C1 segment of cervical spinal cord (tissue), 14 donors: Measurements from ENCODE around the gene MCF2L.

Experiments
- DNase-seq, 14 donors: peaks; one replicate each; lab custom pipeline; 2025; lab: John Stamatoyannopoulos, UW

The MCF2L gene

DNA sequence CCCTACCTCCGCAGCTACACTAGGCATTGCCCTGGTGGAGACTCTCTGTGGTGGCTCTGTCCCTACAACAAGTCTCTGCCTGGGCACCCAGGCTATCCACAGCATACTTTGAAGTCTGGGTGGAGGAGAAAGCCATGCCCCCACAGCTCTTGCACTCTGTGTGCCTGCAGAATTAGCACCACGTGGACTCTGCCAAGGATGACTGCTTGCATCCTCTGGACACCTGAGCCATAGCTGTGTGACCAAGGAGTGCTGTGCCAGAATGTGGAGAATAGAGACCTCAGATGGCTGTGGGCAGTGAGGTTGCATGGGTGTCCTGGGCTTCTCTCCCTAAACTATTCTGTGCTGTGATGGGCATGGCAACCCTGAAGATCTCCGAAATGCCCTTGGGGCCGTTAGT lies 21.2 kb upstream of the MCF2L start:
- peak in 1 of 14 donors; percentile 77 for DNase-seq

DNA sequence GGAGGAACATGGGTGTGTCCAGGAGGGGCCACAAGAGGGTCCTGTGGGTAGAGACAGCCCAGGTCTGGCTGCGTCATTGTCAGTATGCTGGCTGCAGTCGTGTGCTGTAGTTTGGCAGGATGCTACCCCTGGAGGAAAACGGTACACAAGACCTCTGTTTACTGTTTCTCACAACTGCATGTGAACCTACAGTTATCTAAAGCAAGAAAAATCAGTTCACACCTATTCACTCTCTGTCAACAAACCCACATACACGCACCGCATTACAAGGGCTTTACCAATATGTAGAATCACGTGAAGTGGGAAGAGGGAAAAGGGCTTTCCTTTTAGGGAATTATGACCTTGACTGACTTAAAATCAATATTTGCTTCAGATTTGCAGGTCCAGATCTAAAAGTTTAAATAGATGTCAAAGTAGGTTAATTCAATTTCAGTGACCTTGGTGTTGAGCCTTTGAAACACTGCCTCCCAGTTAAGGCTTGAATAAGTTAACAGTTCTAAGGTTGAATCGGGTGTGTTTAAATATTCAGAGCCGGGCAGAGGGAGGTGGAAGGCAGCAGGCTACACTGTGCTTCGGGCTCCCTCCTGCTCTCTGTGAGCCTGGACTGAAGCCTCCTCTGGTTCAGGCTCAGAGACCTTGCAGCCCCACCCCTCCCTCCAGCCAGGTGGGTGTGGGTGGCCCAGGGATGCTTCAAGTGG lies 17.2 kb upstream of the MCF2L start:
- no peak for DNase-seq

DNA sequence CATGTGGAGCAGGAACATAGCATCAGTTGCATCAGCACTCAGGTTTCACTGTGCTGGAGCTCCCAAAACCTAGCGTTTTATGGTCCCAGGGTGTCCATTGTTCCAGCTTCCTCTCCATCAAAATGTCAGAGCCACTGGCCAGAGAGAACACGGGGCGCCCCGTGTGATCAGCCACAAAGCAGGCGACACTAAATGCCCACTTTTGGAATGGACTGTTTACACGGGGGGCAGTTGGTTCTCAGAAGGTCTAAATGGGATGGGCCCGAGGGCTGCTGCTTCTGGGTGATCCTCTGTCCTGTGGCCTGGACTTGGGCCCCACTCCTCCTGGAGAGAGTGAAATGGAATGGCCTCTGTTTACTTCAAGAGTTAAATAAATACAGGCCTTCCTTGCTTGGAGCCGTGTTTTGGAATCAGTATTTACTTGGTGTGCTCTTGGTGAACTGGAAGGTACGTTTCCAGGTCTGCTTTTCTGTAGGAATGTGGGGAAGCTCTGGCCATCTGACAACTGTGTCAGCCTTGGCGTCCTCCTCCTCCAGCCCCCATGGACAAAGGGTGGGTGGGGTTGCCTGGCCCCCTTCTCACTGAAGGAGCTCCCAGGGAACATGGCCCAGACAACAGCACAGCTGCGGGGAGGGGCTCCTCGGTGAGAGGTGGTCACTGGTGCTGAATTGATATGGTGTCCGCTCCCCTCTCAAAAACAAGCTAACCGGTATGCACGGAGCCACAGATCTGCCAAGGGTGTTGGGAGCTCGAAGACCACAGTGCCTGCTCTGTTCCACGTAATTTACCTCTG lies 16.1 kb upstream of the MCF2L start:
- DNase-seq, result no peak

DNA sequence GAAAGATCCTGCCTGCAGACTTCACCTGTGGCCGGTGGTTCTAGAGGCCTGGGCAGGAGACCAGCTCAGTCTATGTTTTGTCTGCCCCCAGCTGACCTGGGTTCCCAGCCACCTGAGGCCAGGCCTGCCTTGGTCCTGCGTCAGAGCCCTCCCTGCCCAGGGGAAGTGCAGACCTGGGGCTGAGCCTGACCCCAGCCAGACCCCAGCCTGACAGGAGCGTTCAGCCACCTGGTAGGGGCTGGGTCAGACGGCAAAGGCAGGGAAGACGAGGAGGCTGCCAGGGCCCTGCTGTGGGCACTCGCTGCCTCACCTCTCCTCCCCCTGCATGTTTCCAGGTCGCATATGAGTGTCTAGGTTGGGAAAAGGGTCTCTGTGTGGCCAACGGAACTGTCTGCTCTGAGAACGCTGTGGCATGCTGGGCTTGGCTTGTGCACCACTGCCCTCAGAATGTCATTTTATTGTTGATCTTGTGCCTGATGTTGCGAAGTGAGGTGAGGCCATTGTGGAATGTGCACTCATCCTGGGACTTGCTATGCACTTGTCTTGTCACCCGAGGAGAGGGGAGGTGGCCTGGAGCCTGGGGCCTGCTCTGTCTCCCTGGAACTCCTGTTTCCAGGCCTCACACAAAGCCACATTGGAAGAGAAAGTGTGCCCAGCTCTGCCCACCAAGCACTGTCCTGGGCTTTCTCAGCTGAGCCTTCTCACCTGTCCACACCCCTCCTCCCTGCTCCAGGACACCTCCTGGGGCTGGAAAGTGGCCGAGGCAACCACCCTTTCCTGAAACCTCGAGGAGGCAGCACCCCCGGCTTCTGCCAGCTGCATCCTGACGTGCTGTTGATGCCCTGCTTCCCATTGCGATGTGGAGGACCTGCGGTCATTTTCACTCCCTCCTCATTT lies 15.2 kb upstream of the MCF2L start:
- no peak for DNase-seq

DNA sequence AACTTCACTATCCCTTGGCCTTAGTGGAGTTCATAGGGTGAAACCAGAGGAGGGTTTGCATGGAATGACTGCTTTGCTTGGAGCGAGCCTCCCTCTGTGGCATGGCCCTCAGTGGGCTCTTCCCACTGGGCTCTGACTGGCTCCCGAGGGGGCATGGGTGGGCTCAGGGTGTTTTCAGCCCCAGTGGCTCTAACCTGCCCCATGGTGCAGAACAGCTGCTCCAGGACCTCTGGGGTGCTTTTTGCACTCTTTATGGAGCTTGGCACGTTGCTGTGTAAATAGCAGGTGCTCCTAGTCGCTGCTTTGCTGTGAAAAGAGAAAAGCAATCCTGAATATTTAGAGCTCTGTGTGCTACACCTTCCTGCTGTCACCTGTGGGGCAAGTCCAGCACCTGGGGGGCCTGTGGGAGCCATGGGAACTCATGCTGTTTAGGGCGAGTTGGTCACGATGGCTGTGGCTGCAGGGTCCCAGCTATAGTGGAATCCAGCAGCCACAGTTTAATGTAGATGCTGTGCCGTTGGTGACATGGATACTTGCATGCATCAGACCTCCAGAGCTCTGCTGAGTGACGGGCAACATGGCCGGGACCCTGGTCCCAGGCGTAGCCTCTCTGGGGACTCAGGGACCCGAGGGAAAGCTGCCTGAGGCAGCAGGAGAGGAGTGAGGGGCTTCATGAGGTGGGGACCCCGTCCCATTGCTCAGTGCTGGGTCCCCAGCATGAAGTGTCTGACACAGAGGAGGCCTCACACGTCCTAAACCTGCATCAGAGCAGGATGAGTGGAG lies 14.3 kb upstream of the MCF2L start:
- no peak for DNase-seq

DNA sequence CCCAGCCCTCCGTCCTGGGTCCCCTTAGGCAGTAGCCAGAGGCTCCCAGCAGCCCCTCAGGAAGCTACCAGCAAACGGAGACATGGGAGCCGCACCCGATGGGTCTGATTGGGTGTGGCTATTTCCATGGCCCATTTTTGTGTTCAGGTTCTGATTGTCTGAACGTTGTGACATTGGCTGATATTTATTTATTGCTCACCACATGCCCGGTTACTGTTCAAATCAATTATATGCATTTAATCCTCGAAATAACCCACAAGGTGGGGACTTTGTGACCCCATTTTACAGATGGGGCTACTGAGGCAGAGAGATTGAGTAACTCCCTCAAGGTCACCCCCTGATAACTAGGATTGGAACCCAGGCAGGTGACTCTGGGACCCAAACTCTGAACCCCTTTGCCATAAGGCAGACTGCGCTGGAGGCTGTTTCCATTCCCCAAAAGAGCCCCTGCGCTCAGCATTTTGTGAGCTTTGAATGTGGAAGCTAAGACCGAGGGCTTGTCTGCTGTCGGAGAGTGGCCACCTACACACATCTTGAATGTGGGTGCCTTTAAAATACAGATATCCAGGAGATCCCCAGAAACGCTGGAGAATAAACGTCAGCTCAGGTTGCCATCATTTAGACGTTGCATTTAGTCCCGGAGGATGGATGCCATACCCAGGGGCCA lies 13.6 kb upstream of the MCF2L start:
- DNase-seq, result no peak

DNA sequence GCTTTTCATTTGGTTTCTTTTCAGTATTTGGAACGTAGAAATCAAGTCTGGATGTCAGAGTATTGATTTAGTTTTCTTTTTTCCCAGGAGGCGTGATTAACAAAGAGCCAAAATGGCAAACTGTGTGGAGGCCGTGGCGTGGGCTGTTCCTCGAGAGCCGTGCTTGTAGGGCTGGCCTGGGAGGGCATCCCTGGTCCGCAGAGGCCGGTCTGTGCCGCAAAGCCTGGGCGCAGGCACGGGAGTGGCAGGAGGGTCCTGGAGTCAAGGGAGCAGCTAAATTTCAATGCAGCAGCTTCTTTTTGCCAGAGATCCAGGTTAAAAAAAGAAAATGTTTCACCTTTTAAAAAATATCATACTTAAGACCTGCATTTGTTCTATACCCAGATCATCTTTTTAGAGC lies 13.1 kb upstream of the MCF2L start:
- DNase-seq, result no peak

DNA sequence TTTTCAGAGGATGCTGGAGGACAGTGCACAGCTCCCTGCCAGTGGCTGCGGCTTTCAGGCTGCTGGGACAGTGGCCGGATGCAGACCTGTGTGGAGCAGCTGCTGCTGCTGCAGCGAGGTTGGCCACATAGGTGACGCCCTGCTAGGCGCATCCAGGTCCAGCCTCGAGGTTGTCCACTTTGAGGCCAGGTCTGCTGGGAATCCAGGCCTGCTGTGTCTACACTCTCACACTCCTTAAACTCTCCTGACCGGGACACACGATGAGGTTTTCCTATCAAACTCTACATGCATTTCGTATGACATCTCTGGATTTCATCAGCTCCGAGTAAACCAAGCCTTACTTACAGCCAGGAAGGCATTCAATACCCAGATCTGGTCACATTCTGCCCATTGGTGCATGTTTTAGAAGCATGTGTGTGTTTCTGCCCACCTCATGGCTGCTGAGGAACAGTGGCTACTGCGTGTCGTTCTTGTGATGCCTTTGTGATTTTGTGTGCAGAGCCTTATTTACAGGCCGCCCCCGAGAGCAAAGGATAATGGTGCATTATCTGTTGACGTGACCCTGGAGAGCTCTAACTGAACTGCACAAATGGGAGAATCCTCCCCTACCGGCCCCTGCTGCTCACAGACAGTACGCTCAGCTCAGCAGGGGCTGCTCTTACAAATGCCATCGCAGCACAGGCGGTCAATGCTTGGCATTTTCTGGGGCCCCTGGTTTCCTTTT lies 12.3 kb upstream of the MCF2L start:
- DNase-seq, result no peak

DNA sequence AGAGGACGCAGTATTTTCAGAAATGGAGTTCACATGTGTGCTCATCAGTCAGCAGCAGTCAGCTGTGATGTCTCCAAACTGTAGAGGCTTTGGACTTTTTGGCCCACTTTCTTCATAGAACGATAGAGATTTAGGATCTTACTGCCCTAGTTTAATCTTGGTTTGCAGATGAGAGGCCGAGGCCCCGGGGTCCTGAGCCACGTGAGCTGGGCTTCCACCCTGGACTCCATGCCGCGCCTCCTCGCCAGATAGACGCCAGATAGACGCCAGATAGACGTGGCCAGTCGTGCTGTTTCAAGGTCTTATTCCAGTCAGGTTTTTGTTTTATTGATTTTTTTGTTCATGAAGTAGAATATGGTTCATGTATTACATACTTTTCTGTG lies 11.7 kb upstream of the MCF2L start:
- no peak for DNase-seq

DNA sequence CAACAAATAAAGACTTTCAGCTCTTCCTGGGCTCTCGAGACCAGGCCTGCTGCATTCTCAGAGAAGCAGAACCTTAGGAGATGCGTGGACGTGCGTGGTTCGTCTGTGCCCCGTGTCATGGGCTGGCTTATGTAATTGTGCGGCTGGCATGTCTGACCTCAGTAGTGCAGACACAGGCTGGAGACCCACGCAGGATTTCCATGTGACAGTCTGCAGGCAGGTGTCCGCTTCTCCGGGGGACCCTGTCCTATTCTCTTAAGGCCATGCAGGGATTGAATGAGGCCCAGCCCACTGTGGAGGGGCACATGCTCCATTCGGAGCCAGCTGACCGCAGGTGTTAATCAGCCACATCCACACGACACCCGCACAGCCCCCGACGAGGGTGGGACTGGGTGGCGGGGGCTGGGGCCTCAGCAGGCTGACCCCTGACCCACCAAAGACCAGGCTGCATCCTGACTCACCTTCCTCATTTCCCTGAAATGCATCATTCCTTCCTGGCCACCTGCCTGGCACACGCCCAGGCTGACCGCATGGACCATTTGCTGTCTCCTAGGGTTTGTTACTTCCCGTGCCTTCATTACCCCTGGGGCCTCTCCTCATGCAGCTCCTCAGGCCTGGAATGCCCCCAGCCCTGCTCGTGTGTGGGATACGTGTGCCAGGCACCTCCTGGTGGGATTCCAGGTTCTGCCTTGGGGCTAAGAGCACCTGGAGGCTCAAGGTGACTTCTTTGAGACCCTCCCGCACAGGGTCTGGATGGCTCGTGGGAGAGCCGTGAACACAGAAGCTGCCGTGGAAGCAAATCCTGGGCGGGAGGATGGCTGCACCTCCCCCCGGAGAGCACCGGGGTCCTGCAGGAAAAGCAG lies 10.7 kb upstream of the MCF2L start:
- DNase-seq, result no peak

DNA sequence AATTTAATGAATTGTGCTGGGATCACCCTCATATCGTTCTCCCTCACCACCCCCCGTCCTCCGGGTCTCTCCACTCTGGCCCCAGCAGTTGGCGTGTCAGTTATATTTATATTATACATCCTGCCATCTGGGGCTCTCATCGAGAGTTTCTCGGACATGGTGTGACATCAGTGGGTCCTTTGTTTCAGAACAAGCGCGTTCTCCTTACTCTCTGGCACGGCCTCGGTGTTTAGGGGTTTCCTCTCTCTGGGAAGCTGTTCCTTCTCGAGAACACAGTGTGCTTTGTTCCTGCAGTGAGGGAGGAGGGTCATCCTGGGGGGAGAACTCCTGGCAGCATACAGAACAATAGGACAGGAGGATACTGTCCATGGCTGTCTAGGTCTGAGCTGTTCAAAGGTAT lies 9.8 kb upstream of the MCF2L start:
- peak in 9 of 14 donors; percentile 17 to 74 (median 36) for DNase-seq

DNA sequence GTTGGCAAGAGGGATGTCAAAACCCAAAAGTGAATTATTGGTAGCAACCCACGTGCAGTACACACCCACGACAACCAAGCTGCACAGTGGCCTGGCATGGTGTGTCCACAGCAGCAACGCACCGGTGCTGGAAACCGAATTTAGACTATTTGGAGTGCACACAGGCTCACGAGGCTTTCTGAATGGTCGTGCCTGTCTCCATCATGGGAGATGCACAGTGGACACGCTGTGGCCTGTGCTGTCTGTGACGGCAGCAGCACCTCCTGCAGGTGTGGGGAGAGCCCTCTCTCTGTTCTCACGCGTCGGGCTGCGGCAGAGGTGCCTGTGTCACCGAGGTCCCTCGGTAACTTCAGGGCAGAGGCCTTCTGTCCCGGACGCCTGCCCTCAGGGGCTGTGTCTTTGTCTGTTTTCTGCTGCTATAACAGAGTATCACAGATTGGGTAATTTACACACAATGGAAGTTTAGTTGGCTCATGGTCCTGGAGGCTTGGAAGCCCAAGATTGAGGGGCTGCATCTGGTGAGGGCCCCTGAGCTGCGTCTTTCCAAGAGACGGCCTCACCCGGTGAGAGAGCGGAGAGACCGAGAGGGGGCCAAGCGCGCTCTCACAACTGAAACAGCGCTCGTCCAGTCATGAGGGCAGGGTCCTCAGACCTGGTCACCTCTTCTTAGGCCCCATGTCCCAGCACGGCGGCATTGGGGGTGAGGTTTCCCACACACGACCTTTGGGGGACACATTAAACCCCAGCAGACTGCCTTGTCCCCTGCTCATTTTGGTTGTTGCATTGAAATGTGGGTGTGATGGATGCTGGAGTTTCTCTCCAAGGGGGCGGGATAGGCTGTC lies 9.1 kb upstream of the MCF2L start:
- no peak for DNase-seq

DNA sequence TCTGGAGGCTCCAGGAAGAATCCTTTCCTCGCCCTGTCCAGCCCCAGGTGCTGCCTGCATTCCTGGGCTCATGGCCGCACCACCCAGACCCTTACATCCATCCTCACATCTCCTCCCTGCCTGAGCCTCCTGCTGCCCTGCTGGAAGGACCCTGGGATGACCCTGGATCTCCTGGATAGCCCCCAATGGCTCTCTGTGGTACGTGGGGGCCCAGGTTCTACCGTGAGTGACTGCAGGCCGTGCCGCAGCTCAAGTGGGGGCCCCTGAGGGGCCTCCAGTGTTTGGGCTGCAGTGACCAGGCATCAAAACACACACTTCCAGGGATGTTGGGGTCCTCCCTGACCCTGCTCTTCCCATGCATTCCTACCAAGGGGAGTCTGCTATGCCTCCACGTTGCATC lies 8.3 kb upstream of the MCF2L start:
- DNase-seq, result no peak

DNA sequence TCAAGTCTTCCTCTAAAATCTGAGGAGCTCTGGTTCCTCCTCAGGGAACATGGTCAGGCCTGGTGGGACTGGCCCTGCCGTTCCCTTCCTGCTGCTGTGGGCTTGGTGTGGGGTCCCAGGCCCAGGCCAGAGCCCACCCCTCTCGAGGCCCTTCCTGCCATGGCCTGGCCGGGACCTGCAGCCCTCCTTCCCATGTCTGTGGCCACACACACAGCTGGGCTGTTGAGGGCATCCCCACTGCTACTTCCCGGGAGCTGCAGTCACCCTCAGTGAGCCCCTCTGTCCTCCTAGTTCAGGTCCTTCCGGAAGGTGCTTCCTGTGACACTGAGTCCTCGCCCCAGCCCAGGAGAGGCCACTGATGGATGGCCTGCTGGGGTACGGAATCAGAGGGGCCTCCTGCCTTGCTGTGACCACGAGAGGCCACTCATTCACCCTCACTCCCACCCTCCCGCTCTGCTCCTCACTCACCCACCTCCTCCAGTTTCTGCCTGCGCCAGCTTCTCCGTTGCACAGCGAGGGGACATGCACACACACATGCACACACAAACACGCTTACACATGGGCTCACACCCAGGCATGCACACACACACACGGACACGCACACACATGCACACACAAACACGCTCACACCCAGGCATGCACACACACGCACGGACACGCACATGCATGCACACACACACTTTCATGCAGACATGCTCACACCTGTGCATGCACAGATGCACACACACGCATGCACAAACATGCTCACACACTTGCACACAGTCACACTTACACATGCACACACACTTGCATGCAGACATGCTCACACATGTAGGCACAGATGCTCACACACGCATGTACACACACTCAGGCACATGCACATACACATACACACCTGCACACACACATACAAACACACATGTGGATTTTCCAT lies 7.3 kb upstream of the MCF2L start:
- DNase-seq, result no peak

DNA sequence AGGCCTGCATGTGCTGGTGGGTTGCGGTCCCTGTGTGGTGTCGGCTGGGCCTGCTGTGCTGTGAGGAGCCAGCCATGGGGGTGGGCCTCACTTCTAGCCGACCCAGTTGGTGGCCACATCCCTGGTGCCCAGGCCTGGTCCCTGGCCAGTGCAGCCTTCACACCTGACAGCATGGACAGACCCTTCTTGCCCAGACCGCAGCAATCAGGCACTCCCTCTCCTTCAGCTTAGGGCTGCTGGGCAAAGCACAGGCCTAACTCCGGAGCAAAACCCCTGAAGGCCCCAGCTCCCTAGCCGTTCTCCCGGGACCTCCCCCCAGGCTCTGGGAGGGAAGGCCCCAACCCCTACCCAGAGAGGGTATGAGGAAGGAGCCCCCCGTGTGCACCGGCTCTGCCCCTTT lies 6.6 kb upstream of the MCF2L start:
- DNase-seq, result no peak

DNA sequence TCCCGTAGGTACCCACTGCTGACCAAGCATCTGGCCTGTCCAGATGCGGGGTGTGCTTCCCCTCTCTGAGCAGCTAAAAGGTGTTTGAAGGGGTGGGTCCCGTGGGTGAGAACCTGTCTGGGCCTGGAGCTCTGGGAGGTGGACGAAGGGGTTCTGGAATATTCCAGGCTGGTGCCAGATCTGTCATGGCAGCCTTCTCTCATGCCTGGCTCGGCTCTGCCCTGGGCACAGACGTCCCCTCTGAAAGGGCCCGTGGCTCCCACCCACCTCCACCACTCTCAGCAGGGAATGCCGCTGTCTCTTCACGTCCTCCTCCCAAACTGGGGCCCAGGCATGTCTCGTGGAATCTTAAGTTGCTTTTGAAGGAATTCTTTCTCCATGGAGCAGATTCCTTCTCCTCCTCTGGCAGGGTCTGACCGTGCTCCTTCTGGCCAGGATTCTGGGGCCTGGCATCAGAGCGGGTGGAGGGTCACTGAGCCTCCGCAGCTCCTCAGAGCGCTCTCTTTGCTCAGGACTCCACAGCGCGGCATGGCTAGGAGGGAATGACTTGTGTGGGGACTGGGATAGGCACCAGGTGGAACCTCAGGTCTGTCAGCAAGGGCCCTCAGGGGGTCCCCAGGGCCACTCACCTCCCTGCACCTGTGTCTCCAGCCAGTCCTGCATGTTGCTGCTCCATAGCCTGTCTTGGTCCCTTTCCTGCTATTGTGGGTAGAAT lies 5.9 kb upstream of the MCF2L start:
- no peak for DNase-seq

DNA sequence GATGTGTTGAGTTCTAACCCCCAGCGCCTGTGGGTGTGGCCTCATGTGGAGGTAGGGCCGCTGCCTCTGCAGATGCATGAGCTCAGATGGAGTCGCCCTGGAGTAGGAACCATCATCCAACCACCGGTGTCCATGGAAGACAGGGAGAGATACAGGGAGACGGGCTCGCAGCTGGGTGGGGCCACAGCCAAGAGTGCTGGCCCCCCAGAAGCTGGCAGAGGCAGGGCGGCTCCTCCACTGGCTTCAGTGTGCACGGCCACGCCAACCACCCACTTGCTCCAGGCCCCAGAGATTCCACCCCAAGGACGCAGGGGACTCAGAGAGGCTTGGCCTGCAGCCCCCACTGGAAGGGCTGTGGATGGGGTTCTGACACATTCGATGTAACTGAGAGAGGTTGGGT lies 5.4 kb upstream of the MCF2L start:
- no peak for DNase-seq
